Measurements from ENCODE around the gene CHRNA9. TPM values are rescaled to one million over a fixed set of nuclear protein-coding genes. Genes with fewer than 3 reads are reported as not detected.

CHRNA9 gene
- total and polyA plus RNA-seq, 2 of the 13 experiments (the other 11 are each of a cell fraction or from before 2014, with no cell fraction given): not detected

- TF ChIP-seq ZNF550 (CRISPR knock-in tag; IDR thresholded peaks at IDR 0.05; ENCODE audit: borderline replicate concordance) (no peak), ZNF510 (CRISPR knock-in tag; IDR thresholded peaks at IDR 0.05; ENCODE audit: low read depth) (no peak), CC2D1A (CRISPR knock-in tag; IDR thresholded peaks at IDR 0.05) (no peak), ZNF773 (CRISPR knock-in tag; IDR thresholded peaks at IDR 0.05; ENCODE audit: borderline replicate concordance) (no peak), GABPA (IDR thresholded peaks at IDR 0.05; ENCODE audit: low read depth, low read length) (no peak), GABPA (CRISPR knock-in tag; IDR thresholded peaks at IDR 0.05; ENCODE audit: low read depth) (no peak), ZNF350 (CRISPR knock-in tag; IDR thresholded peaks at IDR 0.05; ENCODE audit: borderline replicate concordance, low read depth) (no peak), TCF7 (IDR thresholded peaks at IDR 0.05; ENCODE audit: low read depth) (no peak), ZNF776 (CRISPR knock-in tag; IDR thresholded peaks at IDR 0.05) (no peak), ETV6 (CRISPR knock-in tag; conservative IDR thresholded peaks at IDR 0.05) (no peak), ZNF232 (CRISPR knock-in tag; IDR thresholded peaks at IDR 0.05; ENCODE audit: borderline replicate concordance) (no peak), ZNF670 (CRISPR knock-in tag; IDR thresholded peaks at IDR 0.05; ENCODE audit: borderline replicate concordance) (no peak), EP300 (IDR thresholded peaks at IDR 0.05; ENCODE audit: low read depth in 2 of 2, low read length in 2 of 2) (no peak), EP300 (CRISPR knock-in tag; IDR thresholded peaks at IDR 0.05; ENCODE audit: borderline replicate concordance) (no peak)
- CTCF ChIA-PET (ENCODE audit: low intra/inter-chr PET ratio, low total read pairs): no interaction called here
- H3K4me2 ChIP-seq (ENCODE audit: low read depth, low read length): no peak overlapping the region
Measured at GRCh38 chr4:40328383-40328782, 6.8 kb upstream of the CHRNA9 start.

More at GRCh38 chr4:40328383-40328782, 6.8 kb upstream of the CHRNA9 start:
- Histone ChIP-seq H3K4me3 (replicated peaks in 1 of 3; ENCODE audit: insufficient read depth in 1 of 3, low read depth in 2 of 3, low read length in 3 of 3) (no peak overlapping the region), H3K9me3 (ENCODE audit: low read length) (no peaks in the 10 kb centered on the region), H3K9ac (ENCODE audit: insufficient read depth, low read depth, low read length) (no peak overlapping the region), H3K36me3 (replicated peaks in 1 of 2; ENCODE audit: control insufficient read depth in 1 of 2, insufficient read depth in 2 of 2, low read length in 2 of 2) (no peaks in the 10 kb centered on the region), H2AFZ (ENCODE audit: low read length) (no peak overlapping the region), H3K27ac (ENCODE audit: extremely low read length, insufficient read depth, low read length) (no peak overlapping the region), H3K79me2 (ENCODE audit: insufficient read depth, low read length) (no peaks in the 10 kb centered on the region), H4K20me1 (ENCODE audit: insufficient read depth, low read length) (no peaks in the 10 kb centered on the region), H3K27me3 (ENCODE audit: control insufficient read depth in 1 of 2, insufficient read depth in 2 of 2, low read length in 2 of 2) (peaks cover 0 to 2% of the 10 kb centered on the region in 2 experiments; a peak in 2 of 5 replicates), H3K4me1 (ENCODE audit: insufficient read depth, low read length) (no peaks in the 10 kb centered on the region)
- no peak for FAIRE-seq
- BruUV-seq (replicated peaks): no TSS peak
- POLR2A ChIA-PET: interaction anchor here (1.3 kb wide), 1 partner anchor 11 kb away, joined by 3 read pairs; no protein-coding TSS in a partner anchor
- no peak for DNase-seq (ENCODE audit: low spot score)
- in situ Hi-C loops (cut with HindIII; ENCODE audit: extremely low pct_ligation_motif_present, low pct_unique_long_range_greater_than_20kb): no loop called here
- 78% methylated on average over 1 of the region's 1 CpG for WGBS (ENCODE audit: low lambda C conversion rate)
- ATAC-seq: no peak
- intact Hi-C loops (cut with micrococcal nuclease; ENCODE audit: unreplicated experiment): no loop called here
